HG03575 (cell line): ENCODE measurements around the gene DZANK1.
"Not testable (repeated sequence)": the region's sequence is repeated elsewhere in the genome, so short reads cannot be mapped to it uniquely, and the experiment has no call there.

Source experiments
- ATAC-seq: cut with Tn5 transposase; IDR thresholded peaks from one replicate; pipeline ENCODE4 v1.9.1; 2021; ENCODE audit not compliant: unreplicated experiment, insufficient number of reproducible peaks, low FRiP score; ENCODE audit errors: extremely low read depth

Gene DZANK1

DNA sequence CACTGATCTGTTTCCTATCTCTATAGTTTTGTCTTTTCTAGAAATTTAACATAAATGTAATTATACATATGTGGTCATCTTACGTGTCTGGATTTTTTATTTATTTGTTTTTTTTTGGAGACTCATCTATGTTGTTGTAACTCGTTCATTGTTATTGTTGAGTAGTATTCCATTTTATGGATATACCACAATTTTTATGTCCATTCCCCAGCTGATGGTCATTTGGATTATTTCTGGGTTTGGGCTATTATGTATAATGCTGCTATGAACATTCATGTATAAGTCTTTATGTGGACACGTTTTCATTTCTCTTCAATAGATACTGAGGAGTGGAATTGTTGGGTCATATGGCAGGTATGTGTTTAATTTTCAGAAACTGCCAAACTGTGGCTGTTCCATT is 10.2 kb downstream of the DZANK1 start:
- no peak for ATAC-seq

DNA sequence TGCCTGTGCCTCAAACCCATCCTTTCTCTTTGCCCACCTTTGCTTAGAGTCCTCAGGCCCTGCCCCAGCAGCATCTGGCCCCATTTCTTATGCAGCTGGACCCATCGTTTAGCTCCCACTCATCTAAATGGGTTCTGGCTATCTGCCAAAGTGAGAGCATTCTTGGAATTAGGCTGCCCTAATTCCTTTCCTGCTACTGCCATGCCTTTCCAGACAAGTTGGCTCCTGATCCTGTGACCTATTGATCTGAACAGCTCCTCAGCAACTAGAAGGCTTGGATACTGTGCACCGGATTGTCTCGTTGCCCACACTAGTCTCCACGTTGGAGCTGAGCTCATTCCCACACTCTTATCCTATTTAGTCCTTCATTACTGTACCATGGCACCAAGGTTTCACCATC is 22.9 kb downstream of the DZANK1 start:
- ATAC-seq: no peak

DNA sequence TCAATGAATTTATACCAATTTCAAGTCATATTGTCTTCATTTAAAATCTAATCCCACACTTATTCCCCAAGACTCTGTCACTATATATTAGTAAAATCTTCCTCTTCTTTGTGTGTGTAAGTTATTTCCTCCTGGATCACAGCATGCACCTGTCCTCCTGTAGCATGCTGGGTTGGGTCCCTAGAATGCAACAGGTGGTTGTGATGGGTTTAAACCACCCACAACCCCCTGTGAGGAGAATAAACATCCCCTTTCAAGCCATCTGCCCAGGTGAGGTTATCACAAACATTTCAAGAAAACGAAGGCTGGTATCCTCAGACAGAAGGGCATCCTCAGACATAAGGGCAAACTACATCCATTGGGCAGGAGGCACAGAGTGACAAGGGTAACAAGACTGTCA is 26.4 kb downstream of the DZANK1 start:
- no peak for ATAC-seq

DNA sequence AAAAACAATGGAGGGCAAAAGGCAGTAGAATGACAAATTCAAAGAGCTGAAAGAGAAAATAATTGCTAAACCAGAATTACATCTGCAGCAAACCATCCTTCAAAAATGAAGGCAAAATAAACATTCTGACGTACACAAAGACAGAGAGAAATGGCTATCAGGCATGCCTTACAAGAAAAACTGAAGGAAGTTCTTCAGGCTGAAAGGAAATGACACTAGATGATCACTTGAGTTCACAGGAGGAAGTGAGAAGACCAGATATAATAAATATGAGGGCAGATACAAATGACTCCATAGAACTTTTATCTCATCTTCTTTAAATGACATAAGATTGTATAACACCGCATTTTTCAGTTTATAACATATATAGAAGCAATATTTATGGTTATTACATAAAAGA is 30.0 kb downstream of the DZANK1 start:
- ATAC-seq: no peak

DNA sequence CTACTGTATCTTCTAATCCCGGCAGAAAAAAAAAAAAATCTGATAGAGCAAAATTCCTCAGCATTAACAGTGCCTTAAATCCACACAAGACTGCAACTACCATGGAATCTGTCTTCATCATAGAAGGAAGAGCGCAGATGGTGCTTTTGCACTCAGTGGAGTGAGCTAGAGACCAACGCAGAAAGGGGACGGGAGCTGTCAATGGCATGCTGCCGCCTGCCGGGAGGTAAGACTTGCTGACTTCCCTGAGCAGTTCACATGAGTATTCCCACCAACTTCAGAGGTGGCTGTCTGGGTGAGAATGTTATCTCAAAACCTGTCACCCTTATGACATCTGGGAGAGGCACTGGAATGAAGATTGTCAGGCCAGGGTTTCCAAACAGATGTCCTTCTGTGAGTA is 35.6 kb downstream of the DZANK1 start:
- no peak for ATAC-seq

DNA sequence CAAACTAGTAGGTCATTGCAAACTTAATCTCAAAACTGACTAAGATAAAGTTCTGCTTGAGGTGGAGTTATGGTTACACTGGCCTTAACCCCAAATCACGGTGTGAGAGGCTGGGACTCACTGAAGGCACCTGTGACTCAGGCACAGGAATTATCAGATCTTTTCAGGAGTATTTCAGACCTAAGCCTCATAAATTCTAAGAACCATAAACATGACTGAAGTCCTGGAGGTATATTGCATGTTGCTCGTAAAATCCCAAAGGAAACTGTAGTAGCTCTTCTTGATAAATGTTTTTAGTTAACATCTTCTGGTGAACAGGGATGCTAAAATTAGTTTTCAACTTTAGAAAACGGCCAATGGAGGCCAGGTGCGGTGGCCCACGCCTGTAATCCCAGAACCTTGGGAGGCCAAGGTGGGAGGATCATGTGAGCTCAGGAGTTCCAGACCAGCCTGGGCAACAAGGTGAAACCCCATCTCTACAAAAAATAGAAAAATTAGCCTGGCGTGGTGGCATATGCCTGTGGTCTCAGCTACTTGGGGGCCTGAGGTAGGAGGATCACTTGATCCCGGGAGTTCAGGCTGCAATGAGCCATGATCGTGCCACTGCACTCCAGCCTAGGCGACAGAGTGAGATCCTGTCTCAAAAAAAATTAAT is 36.5 kb downstream of the DZANK1 start:
- no peak for ATAC-seq

DNA sequence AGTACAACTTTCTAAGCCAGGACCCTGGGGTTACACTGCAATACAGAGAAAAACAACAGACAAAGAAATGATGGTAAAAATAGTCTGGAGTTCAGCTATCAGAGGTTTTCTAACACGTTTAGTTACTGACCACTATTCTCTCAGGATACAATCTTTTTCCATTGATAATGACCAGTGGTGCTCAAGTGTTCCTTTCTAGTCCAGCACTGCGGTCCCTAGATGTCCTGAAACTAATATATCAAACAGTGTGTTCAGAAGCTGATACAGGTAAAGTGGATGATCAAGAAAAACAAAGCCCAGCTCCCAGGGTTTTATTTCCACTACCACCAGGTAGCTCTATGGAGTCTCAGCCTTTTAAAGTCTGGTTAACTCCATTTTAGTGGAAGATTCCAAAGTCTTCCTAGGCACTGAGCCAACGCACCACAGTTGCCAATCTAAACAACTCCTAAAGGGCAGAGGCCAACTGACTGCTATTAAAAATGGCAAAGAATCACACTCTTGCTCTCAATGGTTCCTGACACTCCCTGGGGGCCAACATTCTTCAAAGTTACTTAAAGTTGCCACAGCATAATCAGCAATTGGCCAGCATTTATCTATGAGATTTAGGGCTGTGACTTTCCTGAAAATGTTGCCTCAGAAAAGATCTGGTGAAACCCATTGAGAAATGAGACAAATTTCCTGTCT is 38.2 kb downstream of the DZANK1 start:
- no peak for ATAC-seq

DNA sequence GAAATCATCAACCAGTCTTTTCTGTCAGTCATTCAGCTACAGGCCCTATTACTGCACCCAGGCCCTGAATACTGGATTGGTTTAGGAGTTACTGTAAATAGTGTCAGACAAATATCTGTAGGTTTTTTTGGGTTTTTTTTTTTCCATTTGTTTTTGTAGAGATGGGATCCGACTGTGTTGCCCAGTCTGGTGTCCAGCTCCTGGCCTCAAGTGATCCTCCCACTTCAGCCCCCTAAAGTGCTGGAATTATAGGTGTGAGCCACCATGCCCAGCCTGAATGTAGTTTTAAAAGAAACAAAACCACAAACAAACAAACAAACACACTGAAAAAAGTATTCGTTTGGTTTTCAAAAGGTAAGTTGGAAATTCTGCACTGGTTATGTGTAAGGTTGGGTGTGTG is 39.6 kb downstream of the DZANK1 start:
- no peak for ATAC-seq

DNA sequence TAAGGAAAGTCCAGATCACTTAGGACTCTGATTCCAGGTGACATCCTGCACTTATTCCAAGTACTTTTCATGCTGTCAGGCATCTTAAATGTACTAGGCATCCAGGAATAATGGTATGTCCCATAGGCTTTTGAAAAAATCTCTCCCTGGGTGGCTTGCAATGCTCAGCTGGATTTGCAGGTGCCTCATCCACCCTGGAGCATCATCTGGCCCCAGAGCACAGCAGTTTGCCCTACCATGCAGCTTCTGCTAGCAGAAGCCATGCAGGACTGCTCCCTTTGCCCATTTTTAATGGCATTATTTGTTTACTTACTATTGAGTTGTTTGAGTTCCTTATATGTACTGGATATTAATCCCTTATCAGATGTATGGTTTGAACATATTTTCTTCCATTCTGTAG is 45.2 kb downstream of the DZANK1 start:
- no peak for ATAC-seq

DNA sequence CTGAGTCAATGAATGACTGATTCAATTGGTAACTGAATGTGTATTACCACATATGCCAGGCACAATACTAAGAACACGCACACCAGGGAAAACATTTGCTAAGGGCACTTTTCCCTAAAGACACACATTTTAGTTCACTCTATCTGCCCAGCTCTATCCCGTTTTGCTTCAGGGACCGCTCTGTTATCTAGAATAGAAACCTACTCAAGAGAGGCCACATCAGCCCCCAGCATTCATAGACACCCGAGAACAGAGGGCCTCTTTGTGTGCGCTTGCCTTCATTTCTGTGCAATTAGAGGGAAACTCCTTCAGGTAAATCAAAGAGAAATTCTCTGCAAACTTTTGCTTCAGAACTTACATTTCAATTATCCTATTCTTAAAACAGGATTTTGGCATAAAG is 50.3 kb downstream of the DZANK1 start:
- ATAC-seq: no peak

DNA sequence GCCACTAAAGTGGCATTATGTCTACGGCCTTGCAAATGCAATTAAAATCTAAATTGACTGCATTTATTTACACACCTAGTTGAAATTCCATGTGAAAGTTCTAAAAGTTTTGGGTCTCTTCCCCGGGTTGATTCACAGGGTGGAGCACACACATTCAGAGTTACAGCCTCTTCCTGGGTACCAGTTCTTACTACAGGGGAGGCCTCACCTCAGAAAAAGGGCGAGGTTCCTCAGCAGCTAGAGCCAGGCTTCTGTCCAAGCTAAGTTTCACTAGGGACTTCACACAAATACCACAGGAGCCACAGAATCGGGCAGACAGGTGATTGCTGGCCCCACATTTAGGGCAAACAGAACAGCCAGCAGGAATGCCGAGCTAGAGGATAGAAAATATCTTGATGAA is 52.7 kb downstream of the DZANK1 start:
- ATAC-seq: no peak

DNA sequence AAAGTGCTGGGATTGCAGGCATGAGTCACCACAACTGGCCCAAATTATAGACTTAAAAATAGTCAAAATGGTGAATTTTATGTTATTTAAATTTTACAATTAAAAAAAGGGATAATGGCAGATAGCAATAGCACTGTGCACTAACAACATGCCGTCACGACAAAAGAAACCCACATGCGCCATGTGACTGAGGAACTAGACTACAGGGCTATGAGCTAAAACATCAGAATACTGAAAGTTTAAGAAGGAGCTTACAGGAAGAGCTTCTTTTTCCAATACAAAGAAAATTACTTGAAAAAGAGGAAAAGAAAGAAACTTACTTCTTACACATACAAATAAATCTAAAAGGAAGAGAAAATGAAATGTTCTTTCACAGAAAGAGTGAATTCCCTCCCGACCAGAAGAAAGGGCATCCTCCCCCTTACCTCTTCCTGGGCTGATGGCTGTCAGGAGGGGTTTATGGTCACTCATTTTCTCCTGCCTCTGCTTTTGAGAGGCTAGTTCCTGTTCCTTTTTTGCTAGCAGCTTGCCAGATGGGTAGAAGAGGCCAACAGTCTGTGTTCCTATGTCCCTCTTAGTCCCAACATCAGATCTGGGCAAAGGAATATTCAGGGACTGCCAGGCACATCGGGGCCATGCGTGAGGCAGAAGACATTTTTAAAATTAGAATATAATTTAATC is 54.5 kb downstream of the DZANK1 start:
- ATAC-seq: no peak

DNA sequence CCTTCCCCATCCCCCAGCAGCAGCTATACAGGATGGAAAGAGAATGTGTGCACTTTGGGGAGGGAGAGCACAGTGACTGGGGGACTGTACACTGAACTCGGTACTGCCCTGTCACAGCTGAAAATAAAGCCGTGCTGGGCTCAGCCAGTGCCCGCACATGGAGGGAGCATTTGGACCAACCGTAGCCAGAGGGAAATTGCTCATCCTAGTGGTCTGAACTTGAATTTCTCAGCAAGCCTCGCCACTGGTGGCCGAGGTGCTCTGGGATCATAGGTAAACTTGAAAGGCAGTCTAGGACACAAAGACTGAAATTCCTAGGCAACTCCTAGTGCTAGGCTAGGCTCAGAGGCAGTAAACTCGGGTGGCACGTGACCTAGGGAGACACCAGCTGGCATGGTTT is 61.0 kb downstream of the DZANK1 start:
- no peak for ATAC-seq

DNA sequence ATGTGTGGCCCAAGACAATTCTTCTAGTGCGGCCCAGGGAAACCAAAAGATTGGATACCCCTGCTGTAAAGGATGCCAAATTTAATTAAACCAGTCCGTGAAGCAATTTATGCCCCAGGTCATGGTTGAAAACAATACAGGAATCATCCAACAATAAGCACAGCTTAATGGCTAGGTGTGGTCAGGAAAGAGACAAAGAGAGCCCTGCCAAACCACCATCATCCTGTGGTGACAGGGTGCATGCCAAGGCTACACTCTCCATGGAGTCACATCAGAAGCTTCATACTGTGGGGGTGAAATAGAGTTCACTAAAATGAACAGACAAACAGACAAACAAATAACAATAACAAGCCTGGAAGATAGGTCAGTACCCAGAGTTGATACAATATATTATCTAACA is 62.7 kb downstream of the DZANK1 start:
- no peak for ATAC-seq

DNA sequence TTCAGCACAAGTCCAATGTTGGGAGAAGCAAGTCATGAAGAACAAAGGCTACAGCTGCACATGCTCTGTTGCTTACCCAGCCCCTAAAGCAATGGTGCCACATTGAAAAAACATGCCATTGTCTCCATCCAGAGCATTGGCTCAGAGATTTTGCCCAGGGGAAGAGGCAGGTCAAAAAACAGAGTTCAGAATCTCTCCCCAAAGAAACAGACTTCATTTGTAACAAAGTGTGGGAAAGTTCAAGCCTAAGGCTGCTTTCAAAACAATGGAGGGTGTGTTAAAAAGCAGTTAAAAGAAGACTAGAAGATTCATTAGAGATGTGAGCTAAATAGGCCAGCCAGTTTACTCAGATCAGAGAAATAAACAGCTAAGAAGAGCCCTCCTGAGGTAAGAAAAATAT is 63.6 kb downstream of the DZANK1 start:
- no peak for ATAC-seq

DNA sequence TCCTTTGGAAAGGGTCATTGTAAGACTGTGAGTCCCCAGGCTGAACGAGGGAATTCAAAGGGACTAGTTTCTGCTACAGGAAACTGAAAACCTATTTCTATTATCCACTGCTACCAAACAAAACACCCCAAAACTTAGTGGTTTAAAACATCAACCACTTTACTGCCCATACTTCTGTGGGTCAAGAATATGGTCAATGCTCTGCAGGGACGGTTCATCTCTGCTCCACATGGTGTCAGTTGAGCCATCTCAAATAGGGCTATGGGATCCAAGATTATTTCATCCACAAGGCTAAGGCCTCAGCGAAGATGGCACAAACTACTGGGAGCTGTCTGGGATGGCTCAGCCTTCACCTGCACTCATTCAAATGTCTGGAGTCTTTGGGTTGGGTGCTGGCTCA is 65.5 kb downstream of the DZANK1 start:
- ATAC-seq: no peak

DNA sequence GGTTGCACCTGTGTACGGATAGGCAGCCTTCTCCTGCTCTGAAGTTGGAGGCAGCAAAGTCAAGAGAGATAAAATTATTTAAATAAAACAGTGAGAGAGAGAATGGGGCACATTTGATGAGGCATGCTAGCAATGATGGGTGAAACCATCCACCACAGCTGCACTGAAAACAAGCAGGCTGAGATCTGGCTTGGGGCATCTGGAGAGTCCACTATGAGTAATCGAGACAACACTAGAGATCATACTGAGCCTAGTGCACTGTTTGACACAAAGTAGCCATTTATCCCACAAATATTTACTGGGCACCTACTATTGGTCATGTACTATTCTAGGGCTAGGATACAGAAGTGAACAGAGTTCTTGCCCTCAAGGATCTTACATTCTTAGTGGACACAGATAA is 66.4 kb downstream of the DZANK1 start:
- no peak for ATAC-seq

DNA sequence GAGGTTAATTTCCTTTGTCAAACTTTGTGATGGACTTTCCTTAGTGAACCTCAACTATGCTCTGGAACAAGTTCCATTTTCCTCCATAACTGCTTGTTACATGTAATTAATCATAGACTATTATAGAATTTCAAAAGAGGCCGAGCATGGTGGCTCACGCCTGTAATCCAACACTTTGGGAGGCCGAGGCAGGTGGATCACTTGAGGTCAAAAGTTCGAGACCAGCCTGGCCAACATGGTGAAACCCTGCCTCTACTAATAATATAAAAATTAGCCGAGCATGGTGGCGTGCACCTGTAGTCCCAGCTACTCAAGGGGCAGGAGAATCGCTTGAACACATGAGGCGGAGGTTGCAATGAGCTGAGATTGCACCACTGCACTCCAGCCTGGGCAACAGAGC is 68.1 kb downstream of the DZANK1 start:
- ATAC-seq: not testable (repeated sequence)

DNA sequence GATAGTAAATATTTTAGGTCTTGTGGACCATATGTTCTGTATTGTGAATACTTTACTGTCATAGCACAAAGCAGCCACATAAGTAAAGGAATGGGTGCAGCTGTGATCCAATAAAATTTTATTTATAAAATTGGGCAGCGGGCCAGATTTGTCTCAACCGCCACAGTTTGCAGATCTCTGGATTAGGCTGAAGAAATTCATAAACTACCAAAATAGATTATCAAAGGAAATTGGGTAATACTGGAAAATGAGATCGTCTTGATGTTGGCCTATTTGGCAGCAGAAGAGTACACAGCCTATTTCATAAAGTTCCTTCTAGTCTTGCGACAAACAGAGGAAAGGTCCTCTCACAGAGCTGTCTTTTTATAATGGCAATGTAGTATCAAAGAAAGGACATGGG is 69.8 kb downstream of the DZANK1 start:
- no peak for ATAC-seq

DNA sequence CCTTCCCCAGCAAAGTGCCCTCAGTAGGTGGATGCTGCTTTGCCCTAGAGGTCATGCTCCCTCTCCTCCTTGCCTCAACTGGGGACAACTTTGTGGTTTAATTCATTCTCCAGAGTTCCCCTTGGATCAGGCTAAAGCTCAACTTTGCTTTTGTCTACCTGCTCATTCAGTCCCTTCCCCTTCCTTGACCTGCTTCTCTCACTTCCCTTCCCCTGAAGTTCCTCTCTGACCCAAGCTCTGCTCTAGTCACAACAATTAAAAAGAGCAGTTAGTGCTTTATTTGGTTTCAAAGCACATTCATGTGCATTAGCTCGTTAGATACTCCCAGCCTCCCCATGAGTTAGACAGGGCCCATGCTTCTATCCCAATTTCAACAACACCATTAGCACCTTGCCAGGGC is 71.3 kb downstream of the DZANK1 start:
- no peak for ATAC-seq
